Measurements from ENCODE around the gene NPHP1.
"Not testable (repeated sequence)": the region's sequence is repeated elsewhere in the genome, so short reads cannot be mapped to it uniquely, and the experiment has no call there.

Gene NPHP1

GRCh38 chr2:110198016-110198415, 6.8 kb downstream of the NPHP1 start:
- DNase-seq (ENCODE audit: low read depth in 2 of 3, low spot score in 1 of 3), result no peak

- no peak for DNase-seq (ENCODE audit: low read depth in 2 of 3, low spot score in 1 of 3)
Observed at GRCh38 chr2:110197452-110197851, 7.4 kb downstream of the NPHP1 start.

GRCh38 chr2:110190169-110190568, 14.6 kb downstream of the NPHP1 start:
- DNase-seq (ENCODE audit: low read depth in 2 of 3, low spot score in 1 of 3), result not testable (repeated sequence)

GRCh38 chr2:110182449-110182848, 22.4 kb downstream of the NPHP1 start:
- DNase-seq (ENCODE audit: low read depth in 2 of 3, low spot score in 1 of 3), result no peak

- no peak for DNase-seq (ENCODE audit: low read depth in 2 of 3, low spot score in 1 of 3)
Observed at GRCh38 chr2:110180036-110180435, 24.8 kb downstream of the NPHP1 start.

- no peak for DNase-seq (ENCODE audit: low read depth in 2 of 3, low spot score in 1 of 3)
Observed at GRCh38 chr2:110173523-110173922, 31.3 kb downstream of the NPHP1 start.

- no peak for DNase-seq (ENCODE audit: low read depth in 2 of 3, low spot score in 1 of 3)
Observed at GRCh38 chr2:110172506-110172905, 32.3 kb downstream of the NPHP1 start.

GRCh38 chr2:110170102-110170501, 34.7 kb downstream of the NPHP1 start:
- no peak for DNase-seq (ENCODE audit: low read depth in 2 of 3, low spot score in 1 of 3)

GRCh38 chr2:110167326-110168000, 37.4 kb downstream of the NPHP1 start:
- no peak for DNase-seq (ENCODE audit: low read depth in 2 of 3, low spot score in 1 of 3)

GRCh38 chr2:110166266-110166665, 38.5 kb downstream of the NPHP1 start:
- no peak for DNase-seq (ENCODE audit: low read depth in 2 of 3, low spot score in 1 of 3)

- DNase-seq (ENCODE audit: low read depth in 2 of 3, low spot score in 1 of 3), result peak in 1 of 3 donors; percentile 11
Observed at GRCh38 chr2:110157153-110157793, 47.5 kb downstream of the NPHP1 start.

- DNase-seq (ENCODE audit: low read depth in 2 of 3, low spot score in 1 of 3), result not testable (repeated sequence)
Observed at GRCh38 chr2:110154828-110155227, 50.0 kb downstream of the NPHP1 start.

- DNase-seq (ENCODE audit: low read depth in 2 of 3, low spot score in 1 of 3), result not testable (repeated sequence)
Observed at GRCh38 chr2:110154188-110154587, 50.6 kb downstream of the NPHP1 start.

- no peak for DNase-seq (ENCODE audit: low read depth in 2 of 3, low spot score in 1 of 3)
Observed at GRCh38 chr2:110153416-110153815, 51.4 kb downstream of the NPHP1 start.

GRCh38 chr2:110152943-110153342, 51.9 kb downstream of the NPHP1 start:
- no peak for DNase-seq (ENCODE audit: low read depth in 2 of 3, low spot score in 1 of 3)

- DNase-seq (ENCODE audit: low read depth in 2 of 3, low spot score in 1 of 3), result no peak
Observed at GRCh38 chr2:110149330-110150220, 55.2 kb downstream of the NPHP1 start.

- no peak for DNase-seq (ENCODE audit: low read depth in 2 of 3, low spot score in 1 of 3)
Observed at GRCh38 chr2:110146945-110147332, 57.9 kb downstream of the NPHP1 start.

GRCh38 chr2:110146183-110146944, 58.4 kb downstream of the NPHP1 start:
- no peak for DNase-seq (ENCODE audit: low read depth in 2 of 3, low spot score in 1 of 3)

GRCh38 chr2:110143982-110144381, 60.8 kb downstream of the NPHP1 start:
- DNase-seq (ENCODE audit: low read depth in 2 of 3, low spot score in 1 of 3), result no peak

- no peak for DNase-seq (ENCODE audit: low read depth in 2 of 3, low spot score in 1 of 3)
Observed at GRCh38 chr2:110140401-110140800, 64.4 kb downstream of the NPHP1 start.

- no peak for DNase-seq (ENCODE audit: low read depth in 2 of 3, low spot score in 1 of 3)
Observed at GRCh38 chr2:110134025-110134424, 70.8 kb downstream of the NPHP1 start.

Measured in stimulated activated CD4-positive, alpha-beta T cell treated with anti-CD3 and anti-CD28 coated beads, Interleukin-12 subunit alpha, Interleukin-12 subunit beta, amount 100 ng/mL, for 48 hours (primary cell).